GM19035 (cell line): Measurements from ENCODE around the gene SLC41A2.
"Not testable (repeated sequence)": the region's sequence is repeated elsewhere in the genome, so short reads cannot be mapped to it uniquely, and the experiment has no call there.

Source experiments
- ATAC-seq: cut with Tn5 transposase; IDR thresholded peaks from one replicate; pipeline ENCODE4 v1.9.1; 2021; ENCODE audit not compliant: unreplicated experiment

The SLC41A2 gene

GRCh38 chr12:104958001-104958804, at the start of gene SLC41A2:
Gene SLC41A2, minus strand, starts transcription at chr12:104958290. Its CDS starts 29,763 bp downstream, at chr12:104928527.
- ATAC-seq, result peak; percentile 75

GRCh38 chr12:105001476-105001875, 43.4 kb upstream of the SLC41A2 start:
- no peak for ATAC-seq

- no peak for ATAC-seq
These were observed 41.2 kb upstream of the SLC41A2 start for GRCh38 chr12:104999347-104999685.

GRCh38 chr12:104998423-104999346, 40.6 kb upstream of the SLC41A2 start:
- no peak for ATAC-seq

- ATAC-seq, result no peak
These were observed 39.5 kb upstream of the SLC41A2 start for GRCh38 chr12:104997541-104997940.

- no peak for ATAC-seq
These were observed 36.2 kb upstream of the SLC41A2 start for GRCh38 chr12:104994336-104994735.

- ATAC-seq, result no peak
These were observed 33.6 kb upstream of the SLC41A2 start for GRCh38 chr12:104991565-104992128.

GRCh38 chr12:104990950-104991349, 32.9 kb upstream of the SLC41A2 start:
- ATAC-seq, result no peak

GRCh38 chr12:104986022-104986941, 28.2 kb upstream of the SLC41A2 start, which contains the start of gene NOPCHAP1:
Gene NOPCHAP1, plus strand, starts transcription at chr12:104986316. Its CDS starts 37 bp downstream, at chr12:104986353.
- ATAC-seq, result peak; percentile 96

GRCh38 chr12:104985206-104985605, 27.1 kb upstream of the SLC41A2 start:
- ATAC-seq, result no peak

- not testable (repeated sequence) for ATAC-seq
These were observed 19.6 kb upstream of the SLC41A2 start for GRCh38 chr12:104977688-104978087.

GRCh38 chr12:104976703-104977102, 18.6 kb upstream of the SLC41A2 start:
- ATAC-seq, result no peak

GRCh38 chr12:104975587-104976343, 17.7 kb upstream of the SLC41A2 start:
- ATAC-seq, result no peak

GRCh38 chr12:104974626-104975290, 16.7 kb upstream of the SLC41A2 start:
- ATAC-seq, result peak; percentile 94

- no peak for ATAC-seq
These were observed 15.2 kb upstream of the SLC41A2 start for GRCh38 chr12:104973250-104973649.

- ATAC-seq, result no peak
These were observed 13.2 kb upstream of the SLC41A2 start for GRCh38 chr12:104971306-104971705.

GRCh38 chr12:104969343-104969742, 11.3 kb upstream of the SLC41A2 start:
- ATAC-seq, result no peak

GRCh38 chr12:104966677-104967076, 8.6 kb upstream of the SLC41A2 start:
- peak; percentile 86 for ATAC-seq

- ATAC-seq, result no peak
These were observed 6.7 kb upstream of the SLC41A2 start for GRCh38 chr12:104964856-104965205.
